ENCODE results near the gene ARVCF. TPM values are rescaled to one million over a fixed set of nuclear protein-coding genes. Genes with fewer than 3 reads are reported as not detected.
A peak's percentile ranks its signal among the peaks of the same experiment; 100 is the strongest.

ARVCF gene
- total and polyA plus RNA-seq, 9 of the 15 experiments (the other 6 are each of a cell fraction or from before 2014, with no cell fraction given), result 0.03 to 97.4 (median 15.6) TPM

DNA sequence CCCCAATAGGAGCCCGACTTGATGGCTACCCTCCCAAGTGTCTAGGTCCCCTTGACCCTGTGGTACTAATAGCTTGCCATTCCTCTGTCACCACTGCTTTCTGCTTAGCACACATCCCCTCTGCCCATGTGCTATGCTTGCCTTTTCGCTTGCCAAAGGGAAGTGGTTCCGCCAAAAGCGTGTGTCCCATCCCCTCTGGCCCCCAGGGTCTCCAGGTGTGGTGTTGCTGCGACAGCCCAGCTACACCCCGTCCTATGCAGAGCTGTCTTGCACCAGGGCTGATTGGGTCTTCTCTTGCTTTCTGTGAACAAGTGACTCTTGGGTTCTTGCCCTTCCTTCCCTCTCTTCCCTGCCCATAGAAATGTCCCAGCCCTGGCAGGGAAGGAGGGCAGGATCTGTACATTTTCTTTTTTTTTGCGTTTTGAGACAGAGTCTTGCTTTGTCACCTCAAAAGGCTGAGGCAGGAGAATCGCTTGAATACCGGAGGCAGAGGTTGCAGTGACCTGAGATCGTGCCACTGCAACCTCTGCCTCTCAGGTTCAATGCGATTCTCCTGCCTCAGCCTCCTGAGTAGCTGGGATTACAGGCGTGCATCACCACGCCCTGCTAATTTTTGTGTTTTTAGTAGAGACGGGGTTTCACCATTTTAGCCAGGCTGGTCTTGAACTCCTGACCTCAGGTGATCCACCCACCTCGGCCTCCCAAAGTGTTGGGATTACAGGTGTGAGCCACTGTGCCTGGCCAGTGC, 8.2 kb upstream of the ARVCF start:
- WGBS (ENCODE audit: insufficient coverage, low coverage, missing lambda C conversion rate), result 36% methylated on average over 15 of the region's 15 CpGs
- ChIA-PET POLR2A (interaction anchor here (0.5 to 7.9 kb wide), 18 partner anchors 10 to 1966 kb away, joined by 3 to 120 read pairs (median 4); partner anchors contain the start of gene DGCR8), CTCF (ENCODE audit: low intra/inter-chr PET ratio) (interaction anchor here (0.7 to 2.3 kb wide), 2 partner anchors 50 to 54 kb away, joined by 4 to 7 read pairs; no protein-coding TSS in a partner anchor)
- BruUV-seq (replicated peaks), result no TSS peak
- Histone ChIP-seq H3K79me2 (ENCODE audit: control insufficient read depth, insufficient read depth, low read length) (peaks cover 83% of the 10 kb centered on the region), H3K9me3 (replicated peaks; ENCODE audit: control insufficient read depth, insufficient read depth, low read depth, low read length) (no peaks in the 10 kb centered on the region), H3K27ac (ENCODE audit: extremely low read depth, low read depth, low read length) (peak overlapping the region; percentile 21), H3K27me3 (ENCODE audit: control insufficient read depth in 2 of 2, insufficient read depth in 2 of 2, low read length in 2 of 2) (no peaks in the 10 kb centered on the region; a peak in 1 of 5 replicates), H3K9me1 (ENCODE audit: control insufficient read depth, insufficient read depth, low read length) (peaks cover 29% of the 10 kb centered on the region), H3K9ac (ENCODE audit: insufficient read depth in 1 of 2, low read depth in 2 of 2, low read length in 2 of 2) (peak overlapping the region; percentile 4 to 84), H3K4me2 (ENCODE audit: insufficient read depth, low read length) (peak overlapping the region; percentile 68), H4K20me1 (replicated peaks; ENCODE audit: control insufficient read depth, insufficient read depth, low read length) (peaks cover 49% of the 10 kb centered on the region), H3K36me3 (ENCODE audit: control insufficient read depth, insufficient read depth, low read length) (peaks cover 59% of the 10 kb centered on the region), H2AFZ (ENCODE audit: low read depth, low read length) (no peak overlapping the region), H3K4me3 (no peak overlapping the region), H3K4me1 (replicated peaks in 1 of 2; ENCODE audit: control insufficient read depth in 2 of 2, insufficient read depth in 2 of 2, low read length in 2 of 2) (peaks cover 60 to 86% of the 10 kb centered on the region in 2 experiments)
- no peak for ATAC-seq
- peak in 1 of 4 experiments; percentile 72 for DNase-seq (ENCODE audit: extremely low read depth in 1 of 4, low spot score in 3 of 4)
- in situ Hi-C loops (cut with MboI), result no loop called here
- no peak for FAIRE-seq
- intact Hi-C loops (cut with micrococcal nuclease), result loop anchor here (1.0 to 10.0 kb wide), 6 partner anchors 38 to 610 kb away; partner anchors contain the start of genes DGCR8, GNB1L and RTL10
- TF ChIP-seq HDAC8 (tag; IDR thresholded peaks at IDR 0.05), result no peak
- peak; percentile 55 for TF ChIP-seq GTF2A2 (tag; IDR thresholded peaks at IDR 0.05)
- TF ChIP-seq, protein P1, sequence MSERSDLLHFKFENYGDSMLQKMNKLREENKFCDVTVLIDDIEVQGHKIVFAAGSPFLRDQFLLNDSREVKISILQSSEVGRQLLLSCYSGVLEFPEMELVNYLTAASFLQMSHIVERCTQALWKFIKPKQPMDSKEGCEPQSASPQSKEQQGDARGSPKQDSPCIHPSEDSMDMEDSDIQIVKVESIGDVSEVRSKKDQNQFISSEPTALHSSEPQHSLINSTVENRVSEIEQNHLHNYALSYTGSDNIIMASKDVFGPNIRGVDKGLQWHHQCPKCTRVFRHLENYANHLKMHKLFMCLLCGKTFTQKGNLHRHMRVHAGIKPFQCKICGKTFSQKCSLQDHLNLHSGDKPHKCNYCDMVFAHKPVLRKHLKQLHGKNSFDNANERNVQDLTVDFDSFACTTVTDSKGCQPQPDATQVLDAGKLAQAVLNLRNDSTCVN (CRISPR knock-in tag; IDR thresholded peaks at IDR 0.05), result peak; percentile 4; the same call in 1 of the 2 replicates
- TF ChIP-seq STAT5B (CRISPR knock-in tag; IDR thresholded peaks at IDR 0.05), result no peak
- TF ChIP-seq, protein P2, sequence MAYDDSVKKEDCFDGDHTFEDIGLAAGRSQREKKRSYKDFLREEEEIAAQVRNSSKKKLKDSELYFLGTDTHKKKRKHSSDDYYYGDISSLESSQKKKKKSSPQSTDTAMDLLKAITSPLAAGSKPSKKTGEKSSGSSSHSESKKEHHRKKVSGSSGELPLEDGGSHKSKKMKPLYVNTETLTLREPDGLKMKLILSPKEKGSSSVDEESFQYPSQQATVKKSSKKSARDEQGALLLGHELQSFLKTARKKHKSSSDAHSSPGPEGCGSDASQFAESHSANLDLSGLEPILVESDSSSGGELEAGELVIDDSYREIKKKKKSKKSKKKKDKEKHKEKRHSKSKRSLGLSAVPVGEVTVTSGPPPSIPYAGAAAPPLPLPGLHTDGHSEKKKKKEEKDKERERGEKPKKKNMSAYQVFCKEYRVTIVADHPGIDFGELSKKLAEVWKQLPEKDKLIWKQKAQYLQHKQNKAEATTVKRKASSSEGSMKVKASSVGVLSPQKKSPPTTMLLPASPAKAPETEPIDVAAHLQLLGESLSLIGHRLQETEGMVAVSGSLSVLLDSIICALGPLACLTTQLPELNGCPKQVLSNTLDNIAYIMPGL (CRISPR knock-in tag; IDR thresholded peaks at IDR 0.05), result peak; percentile 26; the same call in 1 of the 2 replicates
- TF ChIP-seq HNRNPLL (IDR thresholded peaks at IDR 0.05; ENCODE audit: low read depth, low read length, poor library complexity, severe bottlenecking), result peak; percentile 15
- peak; percentile 54; the same call in 1 of the 2 replicates for TF ChIP-seq KLF13 (tag; IDR thresholded peaks at IDR 0.05; ENCODE audit: borderline replicate concordance, low read depth)
- peak; percentile 91 for TF ChIP-seq WHSC1 (IDR thresholded peaks at IDR 0.05; ENCODE audit: low read length)
- TF ChIP-seq KDM4B (IDR thresholded peaks at IDR 0.05; ENCODE audit: borderline replicate concordance in 2 of 2, low read depth in 1 of 2), result no peak
- TF ChIP-seq, protein P3, sequence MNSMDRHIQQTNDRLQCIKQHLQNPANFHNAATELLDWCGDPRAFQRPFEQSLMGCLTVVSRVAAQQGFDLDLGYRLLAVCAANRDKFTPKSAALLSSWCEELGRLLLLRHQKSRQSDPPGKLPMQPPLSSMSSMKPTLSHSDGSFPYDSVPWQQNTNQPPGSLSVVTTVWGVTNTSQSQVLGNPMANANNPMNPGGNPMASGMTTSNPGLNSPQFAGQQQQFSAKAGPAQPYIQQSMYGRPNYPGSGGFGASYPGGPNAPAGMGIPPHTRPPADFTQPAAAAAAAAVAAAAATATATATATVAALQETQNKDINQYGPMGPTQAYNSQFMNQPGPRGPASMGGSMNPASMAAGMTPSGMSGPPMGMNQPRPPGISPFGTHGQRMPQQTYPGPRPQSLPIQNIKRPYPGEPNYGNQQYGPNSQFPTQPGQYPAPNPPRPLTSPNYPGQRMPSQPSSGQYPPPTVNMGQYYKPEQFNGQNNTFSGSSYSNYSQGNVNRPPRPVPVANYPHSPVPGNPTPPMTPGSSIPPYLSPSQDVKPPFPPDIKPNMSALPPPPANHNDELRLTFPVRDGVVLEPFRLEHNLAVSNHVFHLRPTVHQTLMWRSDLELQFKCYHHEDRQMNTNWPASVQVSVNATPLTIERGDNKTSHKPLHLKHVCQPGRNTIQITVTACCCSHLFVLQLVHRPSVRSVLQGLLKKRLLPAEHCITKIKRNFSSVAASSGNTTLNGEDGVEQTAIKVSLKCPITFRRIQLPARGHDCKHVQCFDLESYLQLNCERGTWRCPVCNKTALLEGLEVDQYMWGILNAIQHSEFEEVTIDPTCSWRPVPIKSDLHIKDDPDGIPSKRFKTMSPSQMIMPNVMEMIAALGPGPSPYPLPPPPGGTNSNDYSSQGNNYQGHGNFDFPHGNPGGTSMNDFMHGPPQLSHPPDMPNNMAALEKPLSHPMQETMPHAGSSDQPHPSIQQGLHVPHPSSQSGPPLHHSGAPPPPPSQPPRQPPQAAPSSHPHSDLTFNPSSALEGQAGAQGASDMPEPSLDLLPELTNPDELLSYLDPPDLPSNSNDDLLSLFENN (IDR thresholded peaks at IDR 0.05; ENCODE audit: low read depth in 2 of 2, low read length in 2 of 2), result 0 out of 4 replicates have a peak, but pooled peaks of 1 of the 2 experiments have one; percentile 34
- TF ChIP-seq GATAD2A (IDR thresholded peaks at IDR 0.05), result no peak
- no peak for TF ChIP-seq NR2C1 (IDR thresholded peaks at IDR 0.05)
- no peak for TF ChIP-seq NR2C1 (tag; IDR thresholded peaks at IDR 0.05)
- TF ChIP-seq, protein P4, sequence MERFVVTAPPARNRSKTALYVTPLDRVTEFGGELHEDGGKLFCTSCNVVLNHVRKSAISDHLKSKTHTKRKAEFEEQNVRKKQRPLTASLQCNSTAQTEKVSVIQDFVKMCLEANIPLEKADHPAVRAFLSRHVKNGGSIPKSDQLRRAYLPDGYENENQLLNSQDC (CRISPR knock-in tag; IDR thresholded peaks at IDR 0.05), result peak; percentile 72; the same call in 1 of the 2 replicates

All from K562 (cell line).